Astrocyte (in vitro differentiated cells and primary cell): Measurements from ENCODE around the gene C22orf31. TPM values are rescaled to one million over a fixed set of nuclear protein-coding genes. Genes with fewer than 3 reads are reported as not detected.

ENCODE experiments used
- DNase-seq: peaks from one replicate; pipeline ENCODE4 v3.0.0-alpha.2; 2010; ENCODE audit warnings: low read depth
- FAIRE-seq: peaks from 2 replicates; lab custom pipeline; 2011; peaks lifted over from hg19 to GRCh38; lab: Jason Lieb, UNC
- H2AFZ ChIP-seq: 2 replicates; pipeline ENCODE4 v1.6.0; 2012; ENCODE audit warnings: low read depth, low read length, inconsistent platforms
- H3K27ac ChIP-seq: 2 replicates; pipeline ENCODE4 v1.5.1; 2011; ENCODE audit warnings: low read depth, low read length, inconsistent platforms
- H3K27me3 ChIP-seq: 2 replicates; pipeline ENCODE4 v1.6.0; 2011; ENCODE audit warnings: low read length, inconsistent platforms; ENCODE audit not compliant: insufficient read depth
- H3K36me3 ChIP-seq: 2 replicates; pipeline ENCODE4 v1.5.1; 2011; ENCODE audit warnings: low read length, inconsistent platforms; ENCODE audit not compliant: insufficient read depth
- H3K4me1 ChIP-seq: 2 replicates; pipeline ENCODE4 v1.5.1; 2011; ENCODE audit warnings: low read length, inconsistent platforms; ENCODE audit not compliant: insufficient read depth
- H3K4me2 ChIP-seq: 2 replicates; pipeline ENCODE4 v1.6.0; 2012; ENCODE audit warnings: low read length, inconsistent platforms
- H3K4me3 ChIP-seq: 2 replicates; pipeline ENCODE4 v1.5.1; 2011; ENCODE audit warnings: low read depth, mild to moderate bottlenecking, low read length, inconsistent platforms; ENCODE audit not compliant: insufficient read depth
- H3K79me2 ChIP-seq: 2 replicates; pipeline ENCODE4 v1.6.0; 2012; ENCODE audit warnings: mild to moderate bottlenecking, low read length, inconsistent platforms; ENCODE audit not compliant: insufficient read depth
- H3K9ac ChIP-seq: 2 replicates; pipeline ENCODE4 v1.6.0; 2012; ENCODE audit warnings: mild to moderate bottlenecking, low read length, inconsistent platforms
- H3K9me3 ChIP-seq: 2 replicates; pipeline ENCODE4 v1.5.1; 2012; ENCODE audit warnings: low read depth, mild to moderate bottlenecking, low read length, inconsistent platforms; ENCODE audit not compliant: insufficient read depth
- H4K20me1 ChIP-seq: 2 replicates; pipeline ENCODE4 v1.6.0; 2012; ENCODE audit warnings: low read length, inconsistent platforms; ENCODE audit not compliant: insufficient read depth
- H3K27ac Mint-ChIP-seq: one replicate; pipeline ENCODE4 v1.8.0; 2021; ENCODE audit warnings: mild to moderate bottlenecking, mixed read lengths; ENCODE audit not compliant: unreplicated experiment
- H3K27me3 Mint-ChIP-seq: one replicate; pipeline ENCODE4 v1.8.0; 2021; ENCODE audit warnings: low read depth, mixed read lengths; ENCODE audit not compliant: unreplicated experiment
- H3K36me3 Mint-ChIP-seq: one replicate; pipeline ENCODE4 v1.8.0; 2021; ENCODE audit warnings: low read depth, mixed read lengths; ENCODE audit not compliant: unreplicated experiment
- H3K4me1 Mint-ChIP-seq: one replicate; pipeline ENCODE4 v1.8.0; 2021; ENCODE audit warnings: low read depth, mixed read lengths; ENCODE audit not compliant: unreplicated experiment
- H3K4me3 Mint-ChIP-seq: one replicate; pipeline ENCODE4 v1.8.0; 2021; ENCODE audit warnings: mild to moderate bottlenecking, moderate library complexity, mixed read lengths; ENCODE audit not compliant: unreplicated experiment
- H3K9me3 Mint-ChIP-seq: one replicate; pipeline ENCODE4 v1.8.0; 2021; ENCODE audit warnings: mild to moderate bottlenecking, mixed read lengths; ENCODE audit not compliant: unreplicated experiment
- EZH2 ChIP-seq: IDR thresholded peaks from 2 replicates; pipeline ENCODE4 v1.6.1; 2012; ENCODE audit warnings: mild to moderate bottlenecking, low read length, inconsistent platforms; ENCODE audit not compliant: insufficient read depth
- total RNA-seq: library from RNA; stranded (reverse); gene quantifications from 2 replicates; pipeline ENCODE4 v1.2.1, GENCODE V29; 2021
- TF ChIP-seq, protein P1 (sequence below): IDR thresholded peaks from 2 replicates; pipeline ENCODE4 v1.5.1; 2011; ENCODE audit warnings: low read depth, mild to moderate bottlenecking, inconsistent platforms, low read length, moderate library complexity; ENCODE audit not compliant: insufficient read depth

C22orf31 gene
- total RNA-seq, 1 donor from 2014 or later: not detected

DNA sequence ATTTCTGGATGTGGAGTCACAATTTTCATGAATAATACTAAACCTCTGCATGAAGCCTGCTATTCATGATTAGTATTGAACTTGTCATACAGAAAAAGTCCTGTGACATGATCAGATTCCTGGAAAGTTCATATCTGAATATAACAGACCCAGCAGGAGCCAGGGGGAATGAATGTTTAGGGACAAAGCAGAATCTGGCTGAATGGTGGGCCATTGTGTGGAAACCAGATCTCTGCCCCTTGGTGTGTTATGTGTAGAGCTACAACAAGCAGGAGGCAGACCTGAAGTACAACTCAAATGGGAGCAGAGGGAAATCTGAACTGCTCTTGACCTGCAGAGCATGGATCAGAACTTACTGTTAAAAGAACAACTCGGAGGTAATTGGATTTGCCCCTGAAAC, 41.5 kb upstream of the C22orf31 start:
- H3K27me3 ChIP-seq: no peaks in the 10 kb centered on the region
- TF ChIP-seq EZH2: no peak
- TF ChIP-seq, protein P1, sequence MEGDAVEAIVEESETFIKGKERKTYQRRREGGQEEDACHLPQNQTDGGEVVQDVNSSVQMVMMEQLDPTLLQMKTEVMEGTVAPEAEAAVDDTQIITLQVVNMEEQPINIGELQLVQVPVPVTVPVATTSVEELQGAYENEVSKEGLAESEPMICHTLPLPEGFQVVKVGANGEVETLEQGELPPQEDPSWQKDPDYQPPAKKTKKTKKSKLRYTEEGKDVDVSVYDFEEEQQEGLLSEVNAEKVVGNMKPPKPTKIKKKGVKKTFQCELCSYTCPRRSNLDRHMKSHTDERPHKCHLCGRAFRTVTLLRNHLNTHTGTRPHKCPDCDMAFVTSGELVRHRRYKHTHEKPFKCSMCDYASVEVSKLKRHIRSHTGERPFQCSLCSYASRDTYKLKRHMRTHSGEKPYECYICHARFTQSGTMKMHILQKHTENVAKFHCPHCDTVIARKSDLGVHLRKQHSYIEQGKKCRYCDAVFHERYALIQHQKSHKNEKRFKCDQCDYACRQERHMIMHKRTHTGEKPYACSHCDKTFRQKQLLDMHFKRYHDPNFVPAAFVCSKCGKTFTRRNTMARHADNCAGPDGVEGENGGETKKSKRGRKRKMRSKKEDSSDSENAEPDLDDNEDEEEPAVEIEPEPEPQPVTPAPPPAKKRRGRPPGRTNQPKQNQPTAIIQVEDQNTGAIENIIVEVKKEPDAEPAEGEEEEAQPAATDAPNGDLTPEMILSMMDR: no peak
- no peak overlapping the region for H3K9ac ChIP-seq
- H3K27ac Mint-ChIP-seq: no peak overlapping the region
- FAIRE-seq (no peak), DNase-seq (no peak)
- no peaks in the 10 kb centered on the region for H3K9me3 Mint-ChIP-seq
- H3K4me1 Mint-ChIP-seq: no peaks in the 10 kb centered on the region
- H3K4me2 ChIP-seq: no peak overlapping the region
- no peaks in the 10 kb centered on the region for H4K20me1 ChIP-seq
- no peaks in the 10 kb centered on the region for H3K79me2 ChIP-seq
- H3K4me3 ChIP-seq: no peak overlapping the region
- H3K36me3 ChIP-seq: no peaks in the 10 kb centered on the region
- H3K27ac ChIP-seq: no peak overlapping the region
- H3K4me3 Mint-ChIP-seq: no peak overlapping the region
- no peaks in the 10 kb centered on the region for H3K4me1 ChIP-seq
- no peaks in the 10 kb centered on the region for H3K9me3 ChIP-seq
- H2AFZ ChIP-seq: no peak overlapping the region
- H3K27me3 Mint-ChIP-seq: peaks cover 3% of the 10 kb centered on the region
- no peaks in the 10 kb centered on the region for H3K36me3 Mint-ChIP-seq

DNA sequence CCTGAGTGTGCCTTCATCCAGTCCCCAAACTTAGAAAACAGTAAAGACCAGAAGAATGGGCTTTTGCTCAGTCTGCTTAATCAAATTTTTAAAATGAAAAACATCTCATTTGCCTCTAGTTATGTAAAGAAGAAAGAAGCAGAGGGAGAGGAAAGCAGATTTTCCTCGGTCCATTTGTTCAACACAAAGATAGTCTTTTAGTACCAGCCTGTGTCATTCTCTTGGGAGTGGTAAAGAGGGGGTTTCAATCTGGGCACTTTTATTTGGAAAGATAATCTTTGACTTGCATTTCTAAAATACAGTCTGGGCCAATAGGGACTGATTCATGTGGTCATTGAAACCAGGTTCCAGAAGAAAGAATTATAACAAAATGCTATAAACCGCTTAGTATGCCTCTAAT, 40.7 kb upstream of the C22orf31 start:
- TF ChIP-seq, protein P1: no peak
- TF ChIP-seq EZH2: no peak
- Histone ChIP-seq H3K27me3 (no peaks in the 10 kb centered on the region), H3K79me2 (no peaks in the 10 kb centered on the region), H3K36me3 (no peaks in the 10 kb centered on the region), H4K20me1 (no peaks in the 10 kb centered on the region), H3K4me3 (no peak overlapping the region), H3K27ac (no peak overlapping the region), H2AFZ (no peak overlapping the region), H3K4me1 (no peaks in the 10 kb centered on the region), H3K9ac (no peak overlapping the region), H3K9me3 (no peaks in the 10 kb centered on the region), H3K4me2 (no peak overlapping the region)
- DNase-seq: no peak
- H3K9me3 Mint-ChIP-seq: no peaks in the 10 kb centered on the region
- FAIRE-seq: no peak
- no peak overlapping the region for H3K27ac Mint-ChIP-seq
- H3K27me3 Mint-ChIP-seq: peaks cover 3% of the 10 kb centered on the region
- no peaks in the 10 kb centered on the region for H3K4me1 Mint-ChIP-seq
- no peaks in the 10 kb centered on the region for H3K36me3 Mint-ChIP-seq
- no peak overlapping the region for H3K4me3 Mint-ChIP-seq

DNA sequence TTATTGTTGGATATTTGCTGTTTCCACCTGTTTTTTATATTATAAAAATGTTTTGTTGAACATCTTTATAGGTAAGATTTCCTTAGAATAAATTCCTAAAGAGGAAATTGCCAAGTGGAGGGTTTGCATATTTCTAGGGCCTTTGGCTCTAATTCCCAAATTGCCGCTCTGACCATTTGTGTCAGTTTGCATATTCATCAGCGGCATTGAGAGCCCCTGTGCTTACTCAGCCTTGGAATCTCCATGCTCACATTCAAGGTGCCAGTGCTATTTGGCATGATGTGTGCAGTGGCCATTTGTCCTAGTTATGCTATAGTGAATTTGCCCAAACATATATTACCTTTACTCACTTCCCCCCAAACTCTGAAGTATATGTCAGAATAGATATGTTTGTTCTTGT, 36.7 kb upstream of the C22orf31 start:
- H3K36me3 ChIP-seq: no peaks in the 10 kb centered on the region
- H3K4me3 ChIP-seq: no peak overlapping the region
- FAIRE-seq (no peak), DNase-seq (no peak)
- H3K79me2 ChIP-seq: no peaks in the 10 kb centered on the region
- no peaks in the 10 kb centered on the region for H3K9me3 ChIP-seq
- H3K4me1 ChIP-seq: peaks cover 8% of the 10 kb centered on the region
- Mint-ChIP-seq H3K36me3 (no peaks in the 10 kb centered on the region), H3K4me3 (no peak overlapping the region), H3K9me3 (no peaks in the 10 kb centered on the region), H3K4me1 (peaks cover 13% of the 10 kb centered on the region), H3K27ac (no peak overlapping the region), H3K27me3 (no peaks in the 10 kb centered on the region)
- no peak overlapping the region for H3K27ac ChIP-seq
- TF ChIP-seq, protein P1: no peak
- TF ChIP-seq EZH2: no peak
- H3K4me2 ChIP-seq: no peak overlapping the region
- no peaks in the 10 kb centered on the region for H4K20me1 ChIP-seq
- no peak overlapping the region for H2AFZ ChIP-seq
- H3K27me3 ChIP-seq: no peaks in the 10 kb centered on the region
- no peak overlapping the region for H3K9ac ChIP-seq
